ENCODE results near the gene TNMD. TPM values are rescaled to one million over a fixed set of nuclear protein-coding genes. Genes with fewer than 3 reads are reported as not detected.
A peak's percentile ranks its signal among the peaks of the same experiment; 100 is the strongest.

Gene TNMD
- total RNA-seq, 2 donors from 2014 or later = not detected

GRCh38 chrX:100600758-100601157 lies 16.0 kb downstream of the TNMD start:
- Histone ChIP-seq H3K4me3 (no peak overlapping the region), H3K9me3 (no peaks in the 10 kb centered on the region), H3K4me1 (replicated peaks) (no peaks in the 10 kb centered on the region), H3K27me3 (replicated peaks; ENCODE audit: insufficient read depth) (no peaks in the 10 kb centered on the region), H3K27ac (no peak overlapping the region), H3K36me3 (no peaks in the 10 kb centered on the region)
- TF ChIP-seq POLR2A (IDR thresholded peaks at IDR 0.05) (no peak), POLR2AphosphoS5 (IDR thresholded peaks at IDR 0.05) (no peak), CTCF (IDR thresholded peaks at IDR 0.05) (no peak)
- DNase-seq (ENCODE audit: low spot score) = no peak
- WGBS = 79% methylated on average over 1 of the region's 1 CpG
- intact Hi-C loops (cut with DNase I) = no loop called here

- intact Hi-C loops (cut with DNase I) = no loop called here
- WGBS = 67% methylated on average over 1 of the region's 1 CpG
- Histone ChIP-seq H3K27ac (no peak overlapping the region), H3K4me3 (no peak overlapping the region), H3K27me3 (replicated peaks; ENCODE audit: insufficient read depth) (no peaks in the 10 kb centered on the region), H3K4me1 (replicated peaks) (no peaks in the 10 kb centered on the region), H3K9me3 (no peaks in the 10 kb centered on the region), H3K36me3 (no peaks in the 10 kb centered on the region)
- no peak for TF ChIP-seq POLR2A (IDR thresholded peaks at IDR 0.05)
- TF ChIP-seq CTCF (IDR thresholded peaks at IDR 0.05) = no peak
- TF ChIP-seq POLR2AphosphoS5 (IDR thresholded peaks at IDR 0.05) = no peak
- DNase-seq (ENCODE audit: low spot score) = no peak
These were observed 22.0 kb downstream of the TNMD start for GRCh38 chrX:100606753-100607152.

GRCh38 chrX:100609591-100609990 lies 24.9 kb downstream of the TNMD start:
- H3K4me1 ChIP-seq (replicated peaks) = no peaks in the 10 kb centered on the region
- no peaks in the 10 kb centered on the region for H3K27me3 ChIP-seq (replicated peaks; ENCODE audit: insufficient read depth)
- 23% methylated on average over 1 of the region's 1 CpG for WGBS
- no peaks in the 10 kb centered on the region for H3K36me3 ChIP-seq
- H3K9me3 ChIP-seq = no peaks in the 10 kb centered on the region
- H3K27ac ChIP-seq = no peak overlapping the region
- intact Hi-C loops (cut with DNase I) = no loop called here
- H3K4me3 ChIP-seq = no peak overlapping the region
- TF ChIP-seq POLR2AphosphoS5 (IDR thresholded peaks at IDR 0.05) = no peak
- no peak for TF ChIP-seq CTCF (IDR thresholded peaks at IDR 0.05)
- TF ChIP-seq POLR2A (IDR thresholded peaks at IDR 0.05) = no peak
- DNase-seq (ENCODE audit: low spot score) = no peak

- Histone ChIP-seq H3K36me3 (no peaks in the 10 kb centered on the region), H3K27ac (no peak overlapping the region), H3K4me1 (replicated peaks) (no peaks in the 10 kb centered on the region), H3K9me3 (no peaks in the 10 kb centered on the region), H3K4me3 (no peak overlapping the region), H3K27me3 (replicated peaks; ENCODE audit: insufficient read depth) (no peaks in the 10 kb centered on the region)
- WGBS = 82% methylated on average over 5 of the region's 5 CpGs
- no peak for DNase-seq (ENCODE audit: low spot score)
- intact Hi-C loops (cut with DNase I) = no loop called here
- TF ChIP-seq POLR2A (IDR thresholded peaks at IDR 0.05) (no peak), CTCF (IDR thresholded peaks at IDR 0.05) (no peak), POLR2AphosphoS5 (IDR thresholded peaks at IDR 0.05) (no peak)
These were observed 27.2 kb downstream of the TNMD start for GRCh38 chrX:100611951-100612350.

GRCh38 chrX:100615005-100615404 lies 30.3 kb downstream of the TNMD start:
- Histone ChIP-seq H3K27ac (no peak overlapping the region), H3K4me3 (no peak overlapping the region), H3K4me1 (replicated peaks) (no peaks in the 10 kb centered on the region), H3K9me3 (no peaks in the 10 kb centered on the region), H3K27me3 (replicated peaks; ENCODE audit: insufficient read depth) (no peaks in the 10 kb centered on the region), H3K36me3 (no peaks in the 10 kb centered on the region)
- no peak for TF ChIP-seq POLR2A (IDR thresholded peaks at IDR 0.05)
- TF ChIP-seq CTCF (IDR thresholded peaks at IDR 0.05) = peak in 2 of 4 experiments; percentile 23 to 31
- TF ChIP-seq POLR2AphosphoS5 (IDR thresholded peaks at IDR 0.05) = no peak
- intact Hi-C loops (cut with DNase I) = no loop called here
- WGBS = 21% methylated on average over 3 of the region's 3 CpGs
- peak; percentile 4 for DNase-seq (ENCODE audit: low spot score)
